ENCODE data around the gene ADGRL1. TPM values are rescaled to one million over a fixed set of nuclear protein-coding genes. Genes with fewer than 3 reads are reported as not detected.

ADGRL1 gene
- total RNA-seq, 4 donors from 2014 or later: 22.3 to 36.4 (median 27.3) TPM

DNA sequence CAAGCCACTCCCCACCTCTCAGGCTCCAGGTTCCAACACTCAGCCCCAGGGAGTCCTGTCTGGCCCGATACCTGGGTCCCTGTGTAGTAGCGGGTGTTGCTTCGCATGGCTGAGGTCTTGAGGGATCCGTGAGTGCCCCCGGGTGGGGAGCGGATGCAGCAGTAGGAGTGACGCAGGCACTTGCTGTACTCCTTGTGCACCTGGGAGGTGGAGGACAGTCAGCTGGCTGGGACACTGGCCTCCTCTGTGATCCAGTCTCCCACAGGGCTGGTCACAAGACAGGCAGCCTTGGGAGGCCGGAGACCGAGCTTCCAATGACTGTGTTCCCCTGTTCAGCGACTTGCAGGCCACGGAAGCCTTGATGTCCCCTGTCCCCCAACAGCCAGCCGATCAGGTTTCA is 53.3 kb downstream of the ADGRL1 start:
- peaks cover 55% of the 10 kb centered on the region for H3K36me3 ChIP-seq
- TF ChIP-seq POLR2A (IDR thresholded peaks at IDR 0.05): no peak
- TF ChIP-seq, protein P1, sequence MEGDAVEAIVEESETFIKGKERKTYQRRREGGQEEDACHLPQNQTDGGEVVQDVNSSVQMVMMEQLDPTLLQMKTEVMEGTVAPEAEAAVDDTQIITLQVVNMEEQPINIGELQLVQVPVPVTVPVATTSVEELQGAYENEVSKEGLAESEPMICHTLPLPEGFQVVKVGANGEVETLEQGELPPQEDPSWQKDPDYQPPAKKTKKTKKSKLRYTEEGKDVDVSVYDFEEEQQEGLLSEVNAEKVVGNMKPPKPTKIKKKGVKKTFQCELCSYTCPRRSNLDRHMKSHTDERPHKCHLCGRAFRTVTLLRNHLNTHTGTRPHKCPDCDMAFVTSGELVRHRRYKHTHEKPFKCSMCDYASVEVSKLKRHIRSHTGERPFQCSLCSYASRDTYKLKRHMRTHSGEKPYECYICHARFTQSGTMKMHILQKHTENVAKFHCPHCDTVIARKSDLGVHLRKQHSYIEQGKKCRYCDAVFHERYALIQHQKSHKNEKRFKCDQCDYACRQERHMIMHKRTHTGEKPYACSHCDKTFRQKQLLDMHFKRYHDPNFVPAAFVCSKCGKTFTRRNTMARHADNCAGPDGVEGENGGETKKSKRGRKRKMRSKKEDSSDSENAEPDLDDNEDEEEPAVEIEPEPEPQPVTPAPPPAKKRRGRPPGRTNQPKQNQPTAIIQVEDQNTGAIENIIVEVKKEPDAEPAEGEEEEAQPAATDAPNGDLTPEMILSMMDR (IDR thresholded peaks at IDR 0.05): no peak
- no peak for TF ChIP-seq EP300 (IDR thresholded peaks at IDR 0.05)
- TF ChIP-seq POLR2AphosphoS5 (IDR thresholded peaks at IDR 0.05): no peak

DNA sequence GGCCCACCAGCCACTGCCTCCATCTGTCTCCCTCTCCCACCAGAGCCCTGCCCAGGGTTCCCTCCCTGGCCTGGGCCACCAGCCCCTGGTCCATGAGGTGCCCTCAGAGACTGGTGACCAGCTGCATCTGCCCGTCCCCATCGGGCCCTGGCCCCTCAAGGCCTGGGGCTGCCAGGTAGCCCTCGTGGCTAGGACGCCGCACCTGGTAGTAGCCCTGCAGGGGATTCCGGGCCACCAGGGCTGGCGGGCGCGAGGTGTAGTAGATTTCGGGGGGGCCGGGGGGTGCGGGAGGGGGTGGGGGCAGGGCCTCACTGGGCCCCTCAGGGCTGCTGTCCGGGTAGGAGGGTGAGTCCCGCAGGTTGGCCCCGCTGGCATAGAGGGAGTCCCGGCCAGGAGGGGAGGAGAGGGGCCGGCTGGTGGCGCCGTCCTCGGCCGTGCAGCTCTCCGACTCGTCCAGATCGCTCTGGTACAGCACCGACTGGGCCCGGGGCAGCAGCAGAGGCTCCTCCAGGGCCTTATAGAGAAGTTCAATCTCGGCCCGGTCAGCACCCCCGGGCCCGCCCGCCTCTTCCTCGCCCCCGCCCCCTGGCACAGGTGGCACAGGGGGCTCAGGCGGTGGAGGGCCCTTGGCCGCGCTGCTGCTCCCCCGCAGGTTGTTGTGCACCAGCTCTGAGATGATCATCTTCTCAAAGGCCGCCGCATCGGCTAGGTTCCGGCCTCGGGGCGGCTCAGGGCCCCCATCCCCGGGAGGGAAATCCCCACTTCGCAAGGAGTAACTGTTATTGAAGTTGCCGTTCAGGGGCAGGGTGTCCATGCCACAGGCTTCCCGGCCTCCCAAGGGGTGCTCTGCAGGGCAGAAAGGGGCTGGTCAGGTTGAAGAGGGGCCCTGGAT is 55.0 kb downstream of the ADGRL1 start:
- no peak for DNase-seq (ENCODE audit: low spot score in 2 of 2)
- Histone ChIP-seq H3K9me3 (no peaks in the 10 kb centered on the region), H3K4me3 (no peak overlapping the region), H3K36me3 (peaks cover 38% of the 10 kb centered on the region), H3K27ac (no peak overlapping the region), H3K27me3 (no peaks in the 10 kb centered on the region), H3K4me1 (peaks cover 37% of the 10 kb centered on the region)
- 89% methylated on average over 21 of the region's 47 CpGs for WGBS
- TF ChIP-seq EP300 (IDR thresholded peaks at IDR 0.05): no peak
- TF ChIP-seq, protein P1 (IDR thresholded peaks at IDR 0.05): no peak
- no peak for TF ChIP-seq POLR2A (IDR thresholded peaks at IDR 0.05)
- TF ChIP-seq POLR2AphosphoS5 (IDR thresholded peaks at IDR 0.05): no peak

More for the DNA sequence above, 53.3 kb downstream of the ADGRL1 start:
- Histone ChIP-seq H3K27ac (no peak overlapping the region), H3K27me3 (no peaks in the 10 kb centered on the region), H3K9me3 (no peaks in the 10 kb centered on the region), H3K4me3 (no peak overlapping the region), H3K4me1 (peaks cover 30% of the 10 kb centered on the region)
- 86% methylated on average over 8 of the region's 12 CpGs for WGBS
- DNase-seq (ENCODE audit: low spot score in 2 of 2): no peak

DNA sequence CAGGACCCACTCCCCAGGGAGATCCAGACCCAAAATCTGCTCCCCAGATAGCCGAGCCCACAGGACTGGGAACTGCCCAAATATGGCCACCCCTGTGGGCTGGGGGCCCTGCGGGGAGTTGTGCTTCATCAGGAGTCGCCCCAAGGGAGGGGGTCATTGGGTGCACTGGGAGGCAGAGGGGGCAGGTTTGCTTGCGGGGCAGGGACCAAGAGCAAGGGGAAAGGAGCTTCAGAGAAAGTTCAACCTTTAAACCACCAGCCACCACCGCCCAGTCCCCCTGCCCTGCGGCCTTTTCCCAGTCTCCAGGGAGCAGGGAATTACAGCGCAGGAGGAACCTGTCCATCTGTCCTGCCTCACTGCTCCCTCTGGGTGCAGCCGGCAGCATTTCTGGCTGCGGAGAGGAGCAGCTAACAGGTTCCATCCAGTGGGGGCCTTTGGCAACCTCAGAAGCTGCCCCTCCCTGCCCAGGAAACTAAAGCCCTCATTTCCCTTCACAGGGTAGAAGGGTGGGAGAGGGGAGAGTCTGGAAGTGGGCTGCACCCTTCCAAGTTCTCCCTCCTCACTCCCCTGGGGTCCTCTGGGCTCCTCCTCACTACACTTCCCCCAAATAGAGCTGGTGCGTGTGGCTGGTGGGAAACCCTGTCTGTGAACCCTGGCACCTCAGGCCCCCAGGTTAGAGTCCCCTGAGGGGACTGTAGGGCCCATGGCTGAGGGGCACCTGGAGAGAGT is 55.8 kb downstream of the ADGRL1 start:
- 51% methylated on average over 9 of the region's 10 CpGs for WGBS
- no peak for DNase-seq (ENCODE audit: low spot score in 2 of 2)
- peaks cover 37% of the 10 kb centered on the region for H3K4me1 ChIP-seq
- peak overlapping the region; percentile 36 for H3K4me3 ChIP-seq
- TF ChIP-seq EP300 (IDR thresholded peaks at IDR 0.05) (no peak), POLR2A (IDR thresholded peaks at IDR 0.05) (no peak), POLR2AphosphoS5 (IDR thresholded peaks at IDR 0.05) (no peak)
- TF ChIP-seq, protein P1 (IDR thresholded peaks at IDR 0.05): no peak
- H3K27ac ChIP-seq: peak overlapping the region; percentile 56
- peaks cover 30% of the 10 kb centered on the region for H3K36me3 ChIP-seq
- H3K27me3 ChIP-seq: no peaks in the 10 kb centered on the region
- no peaks in the 10 kb centered on the region for H3K9me3 ChIP-seq

DNA sequence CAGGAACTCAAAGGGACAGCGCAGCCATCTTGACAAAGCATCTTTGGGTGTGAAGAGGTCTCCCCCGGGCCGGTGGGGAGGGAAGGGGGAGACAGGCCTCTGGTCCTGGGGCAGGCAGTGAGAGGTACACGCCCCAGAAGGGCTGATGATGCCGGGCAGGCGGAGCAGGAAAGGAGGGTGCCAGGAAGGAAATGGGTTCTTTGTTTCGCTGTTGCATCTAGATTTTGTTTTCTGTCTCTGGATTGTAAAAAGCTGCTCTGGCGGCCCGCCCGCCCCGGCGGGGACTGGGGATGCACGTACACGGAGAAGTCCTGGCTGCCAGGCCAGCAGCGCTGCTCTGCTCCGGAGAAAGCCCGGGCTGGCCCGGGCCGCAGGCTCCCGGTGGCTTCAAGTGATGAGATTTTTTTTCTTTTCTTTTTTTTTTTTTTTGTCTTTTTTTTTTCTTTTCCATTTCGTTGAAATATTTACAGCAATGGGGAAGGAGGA is 56.4 kb downstream of the ADGRL1 start:
- H3K4me1 ChIP-seq: peaks cover 37% of the 10 kb centered on the region
- no peaks in the 10 kb centered on the region for H3K27me3 ChIP-seq
- peaks cover 24% of the 10 kb centered on the region for H3K36me3 ChIP-seq
- DNase-seq (ENCODE audit: low spot score in 2 of 2): peak in 1 of 2 donors; percentile 86
- H3K9me3 ChIP-seq: no peaks in the 10 kb centered on the region
- WGBS: 0% methylated on average over 21 of the region's 21 CpGs
- peak overlapping the region; percentile 56 for H3K27ac ChIP-seq
- no peak for TF ChIP-seq POLR2AphosphoS5 (IDR thresholded peaks at IDR 0.05)
- TF ChIP-seq, protein P1 (IDR thresholded peaks at IDR 0.05): no peak
- TF ChIP-seq EP300 (IDR thresholded peaks at IDR 0.05): no peak
- TF ChIP-seq POLR2A (IDR thresholded peaks at IDR 0.05): no peak
- H3K4me3 ChIP-seq: peak overlapping the region; percentile 36

Data from suprapubic skin (tissue), 4 donors.